Activated T-helper 1 cell treated with anti-CD3 and anti-CD28 coated beads, Interleukin-2, amount 50 U/mL, for 16 hours (primary cell): ENCODE measurements around the gene VAT1.
"Not testable (repeated sequence)": the region's sequence is repeated elsewhere in the genome, so short reads cannot be mapped to it uniquely, and the experiment has no call there.

Experiments used
- DNase-seq, 2 donors: peaks; one replicate each; pipeline ENCODE4 v3.0.0-alpha.2; 2020; ENCODE audit warnings: low read depth in 1 of 2, low spot score in 1 of 2

VAT1 gene

GRCh38 chr17:43021741-43022512 is at the start of gene VAT1:
Gene VAT1 (minus strand): TSS chr17:43022385. CDS start chr17:43022322, 63 bp downstream.
- peak; percentile 25 to 47 for DNase-seq

GRCh38 chr17:43070872-43071271 is 48.7 kb upstream of the VAT1 start:
- DNase-seq, result no peak

- no peak for DNase-seq
Observed at GRCh38 chr17:43070257-43070656, 48.1 kb upstream of the VAT1 start.

- no peak for DNase-seq
Observed at GRCh38 chr17:43069368-43069898, 47.2 kb upstream of the VAT1 start.

- no peak for DNase-seq
Observed at GRCh38 chr17:43068570-43069367, 46.6 kb upstream of the VAT1 start.

GRCh38 chr17:43062984-43063638 is 40.9 kb upstream of the VAT1 start:
- DNase-seq, result no peak

GRCh38 chr17:43056051-43056450 is 33.9 kb upstream of the VAT1 start:
- no peak for DNase-seq

GRCh38 chr17:43053008-43053407 is 30.8 kb upstream of the VAT1 start:
- not testable (repeated sequence) for DNase-seq

- DNase-seq, result no peak
Observed at GRCh38 chr17:43051969-43052368, 29.8 kb upstream of the VAT1 start.

GRCh38 chr17:43044024-43044423 is 21.8 kb upstream of the VAT1 start:
- DNase-seq, result no peak

GRCh38 chr17:43043307-43043706 is 21.1 kb upstream of the VAT1 start:
- no peak for DNase-seq

GRCh38 chr17:43042025-43042628 is 19.9 kb upstream of the VAT1 start:
- no peak for DNase-seq

- DNase-seq, result no peak
Observed at GRCh38 chr17:43040655-43041054, 18.5 kb upstream of the VAT1 start.

- no peak for DNase-seq
Observed at GRCh38 chr17:43039646-43040045, 17.5 kb upstream of the VAT1 start.

- no peak for DNase-seq
Observed at GRCh38 chr17:43034894-43035293, 12.7 kb upstream of the VAT1 start.

- DNase-seq, result no peak
Observed at GRCh38 chr17:43033948-43034881, 12.0 kb upstream of the VAT1 start.

GRCh38 chr17:43031666-43032065 is 9.5 kb upstream of the VAT1 start:
- DNase-seq, result no peak

- DNase-seq, result no peak
Observed at GRCh38 chr17:43030137-43030767, 8.1 kb upstream of the VAT1 start.

GRCh38 chr17:43028221-43028861 is 6.2 kb upstream of the VAT1 start:
- DNase-seq, result no peak
